ENCODE results near the gene NADSYN1. TPM values are rescaled to one million over a fixed set of nuclear protein-coding genes. Genes with fewer than 3 reads are reported as not detected.

NADSYN1 gene
- total RNA-seq, result 75.9 TPM

- Histone ChIP-seq H3K4me3 (peak within 1 kb of the TSS; percentile 65 to 90), H3K27me3 (no peaks in the 10 kb centered on the region), H3K36me3 (peaks cover 0 to 13% of the 10 kb centered on the region in 2 donors), H3K27ac (peak within 1 kb of the TSS; percentile 83), H3K9me3 (no peaks in the 10 kb centered on the region), H3K4me1 (peaks cover 55% of the 10 kb centered on the region)
- TF ChIP-seq CTCF (IDR thresholded peaks at IDR 0.05), result no peak
- TF ChIP-seq POLR2AphosphoS5 (IDR thresholded peaks at IDR 0.05; ENCODE audit: insufficient read depth in 1 of 2, low read depth in 1 of 2), result peak in 1 of 2 donors; percentile 86
- no peak for TF ChIP-seq POLR2A (IDR thresholded peaks at IDR 0.05)
- no peak for DNase-seq (ENCODE audit: extremely low spot score in 2 of 2)
- intact Hi-C loops (cut with DNase I), result no loop called here
These were observed at the start of gene NADSYN1 for GRCh38 chr11:71453037-71453917. Gene NADSYN1 (plus strand): TSS chr11:71453203. CDS start chr11:71453297, 94 bp downstream.

GRCh38 chr11:71404209-71404608, 48.8 kb upstream of the NADSYN1 start:
- Histone ChIP-seq H3K27ac (no peak overlapping the region), H3K4me3 (no peak overlapping the region), H3K36me3 (no peaks in the 10 kb centered on the region), H3K4me1 (no peaks in the 10 kb centered on the region), H3K9me3 (no peaks in the 10 kb centered on the region), H3K27me3 (no peaks in the 10 kb centered on the region)
- intact Hi-C loops (cut with DNase I), result no loop called here
- no peak for DNase-seq (ENCODE audit: extremely low spot score in 2 of 2)
- TF ChIP-seq POLR2A (IDR thresholded peaks at IDR 0.05) (no peak), POLR2AphosphoS5 (IDR thresholded peaks at IDR 0.05; ENCODE audit: insufficient read depth in 1 of 2, low read depth in 1 of 2) (no peak)

GRCh38 chr11:71406681-71407080, 46.3 kb upstream of the NADSYN1 start:
- intact Hi-C loops (cut with DNase I), result no loop called here
- no peaks in the 10 kb centered on the region for H3K36me3 ChIP-seq
- DNase-seq (ENCODE audit: extremely low spot score in 2 of 2), result no peak
- H3K4me1 ChIP-seq, result no peaks in the 10 kb centered on the region
- no peak overlapping the region for H3K27ac ChIP-seq
- H3K27me3 ChIP-seq, result no peaks in the 10 kb centered on the region
- no peak overlapping the region for H3K4me3 ChIP-seq
- no peaks in the 10 kb centered on the region for H3K9me3 ChIP-seq
- TF ChIP-seq POLR2A (IDR thresholded peaks at IDR 0.05) (no peak), CTCF (IDR thresholded peaks at IDR 0.05) (no peak), POLR2AphosphoS5 (IDR thresholded peaks at IDR 0.05; ENCODE audit: insufficient read depth in 1 of 2, low read depth in 1 of 2) (no peak)

GRCh38 chr11:71407356-71407755, 45.6 kb upstream of the NADSYN1 start:
- TF ChIP-seq CTCF (IDR thresholded peaks at IDR 0.05) (no peak), POLR2A (IDR thresholded peaks at IDR 0.05) (no peak), POLR2AphosphoS5 (IDR thresholded peaks at IDR 0.05; ENCODE audit: insufficient read depth in 1 of 2, low read depth in 1 of 2) (no peak)
- no peaks in the 10 kb centered on the region for H3K4me1 ChIP-seq
- H3K4me3 ChIP-seq, result no peak overlapping the region
- no peaks in the 10 kb centered on the region for H3K27me3 ChIP-seq
- H3K36me3 ChIP-seq, result no peaks in the 10 kb centered on the region
- H3K9me3 ChIP-seq, result no peaks in the 10 kb centered on the region
- no peak overlapping the region for H3K27ac ChIP-seq
- intact Hi-C loops (cut with DNase I), result no loop called here
- no peak for DNase-seq (ENCODE audit: extremely low spot score in 2 of 2)

GRCh38 chr11:71408826-71409225, 44.2 kb upstream of the NADSYN1 start:
- no peak overlapping the region for H3K27ac ChIP-seq
- no peaks in the 10 kb centered on the region for H3K36me3 ChIP-seq
- no peak for DNase-seq (ENCODE audit: extremely low spot score in 2 of 2)
- H3K4me3 ChIP-seq, result no peak overlapping the region
- H3K4me1 ChIP-seq, result no peaks in the 10 kb centered on the region
- no peaks in the 10 kb centered on the region for H3K27me3 ChIP-seq
- TF ChIP-seq CTCF (IDR thresholded peaks at IDR 0.05) (no peak), POLR2A (IDR thresholded peaks at IDR 0.05) (no peak), POLR2AphosphoS5 (IDR thresholded peaks at IDR 0.05; ENCODE audit: insufficient read depth in 1 of 2, low read depth in 1 of 2) (no peak)
- no peaks in the 10 kb centered on the region for H3K9me3 ChIP-seq
- intact Hi-C loops (cut with DNase I), result no loop called here
